ENCODE results near the gene C15orf61. TPM values are rescaled to one million over a fixed set of nuclear protein-coding genes. Genes with fewer than 3 reads are reported as not detected.

The C15orf61 gene
- total RNA-seq, 1 experiment from 2014 or later: 5.6 TPM

- Histone ChIP-seq H3K36me3 (ENCODE audit: control insufficient read depth, insufficient read depth, low read length) (no peaks in the 10 kb centered on the region), H3K27ac (ENCODE audit: low read length) (no peak overlapping the region), H3K9me3 (ENCODE audit: control insufficient read depth, insufficient read depth, low read depth, low read length) (no peaks in the 10 kb centered on the region), H3K27me3 (ENCODE audit: control insufficient read depth, insufficient read depth, low read length) (no peaks in the 10 kb centered on the region), H3K4me1 (ENCODE audit: control insufficient read depth, insufficient read depth, low read length) (no peaks in the 10 kb centered on the region), H3K4me3 (ENCODE audit: low read depth in 2 of 2, low read length in 2 of 2) (no peak overlapping the region)
- POLR2A ChIA-PET: interaction anchor here (0.5 kb wide), 1 partner anchor 507 kb away, joined by 5 read pairs; no protein-coding TSS in a partner anchor
- DNase-seq (ENCODE audit: low read depth, low spot score) (no peak), ATAC-seq (no peak)
- CTCF ChIA-PET: no interaction called here
- no TSS peak for BruUV-seq (replicated peaks)
- in situ Hi-C loops (cut with HindIII; ENCODE audit: low pct_unique_long_range_greater_than_20kb, low sequenced_read_pairs): no loop called here
- TF ChIP-seq, protein P1, sequence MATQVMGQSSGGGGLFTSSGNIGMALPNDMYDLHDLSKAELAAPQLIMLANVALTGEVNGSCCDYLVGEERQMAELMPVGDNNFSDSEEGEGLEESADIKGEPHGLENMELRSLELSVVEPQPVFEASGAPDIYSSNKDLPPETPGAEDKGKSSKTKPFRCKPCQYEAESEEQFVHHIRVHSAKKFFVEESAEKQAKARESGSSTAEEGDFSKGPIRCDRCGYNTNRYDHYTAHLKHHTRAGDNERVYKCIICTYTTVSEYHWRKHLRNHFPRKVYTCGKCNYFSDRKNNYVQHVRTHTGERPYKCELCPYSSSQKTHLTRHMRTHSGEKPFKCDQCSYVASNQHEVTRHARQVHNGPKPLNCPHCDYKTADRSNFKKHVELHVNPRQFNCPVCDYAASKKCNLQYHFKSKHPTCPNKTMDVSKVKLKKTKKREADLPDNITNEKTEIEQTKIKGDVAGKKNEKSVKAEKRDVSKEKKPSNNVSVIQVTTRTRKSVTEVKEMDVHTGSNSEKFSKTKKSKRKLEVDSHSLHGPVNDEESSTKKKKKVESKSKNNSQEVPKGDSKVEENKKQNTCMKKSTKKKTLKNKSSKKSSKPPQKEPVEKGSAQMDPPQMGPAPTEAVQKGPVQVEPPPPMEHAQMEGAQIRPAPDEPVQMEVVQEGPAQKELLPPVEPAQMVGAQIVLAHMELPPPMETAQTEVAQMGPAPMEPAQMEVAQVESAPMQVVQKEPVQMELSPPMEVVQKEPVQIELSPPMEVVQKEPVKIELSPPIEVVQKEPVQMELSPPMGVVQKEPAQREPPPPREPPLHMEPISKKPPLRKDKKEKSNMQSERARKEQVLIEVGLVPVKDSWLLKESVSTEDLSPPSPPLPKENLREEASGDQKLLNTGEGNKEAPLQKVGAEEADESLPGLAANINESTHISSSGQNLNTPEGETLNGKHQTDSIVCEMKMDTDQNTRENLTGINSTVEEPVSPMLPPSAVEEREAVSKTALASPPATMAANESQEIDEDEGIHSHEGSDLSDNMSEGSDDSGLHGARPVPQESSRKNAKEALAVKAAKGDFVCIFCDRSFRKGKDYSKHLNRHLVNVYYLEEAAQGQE (IDR thresholded peaks at IDR 0.05; ENCODE audit: insufficient read depth in 1 of 2, low read depth in 2 of 2, low read length in 1 of 2): no peak
- TF ChIP-seq SIN3A (IDR thresholded peaks at IDR 0.05; ENCODE audit: borderline replicate concordance, insufficient read depth, low read depth, low read length) (no peak), POLR2AphosphoS5 (IDR thresholded peaks at IDR 0.05; ENCODE audit: low read depth, low read length) (no peak)
- TF ChIP-seq, protein P2, sequence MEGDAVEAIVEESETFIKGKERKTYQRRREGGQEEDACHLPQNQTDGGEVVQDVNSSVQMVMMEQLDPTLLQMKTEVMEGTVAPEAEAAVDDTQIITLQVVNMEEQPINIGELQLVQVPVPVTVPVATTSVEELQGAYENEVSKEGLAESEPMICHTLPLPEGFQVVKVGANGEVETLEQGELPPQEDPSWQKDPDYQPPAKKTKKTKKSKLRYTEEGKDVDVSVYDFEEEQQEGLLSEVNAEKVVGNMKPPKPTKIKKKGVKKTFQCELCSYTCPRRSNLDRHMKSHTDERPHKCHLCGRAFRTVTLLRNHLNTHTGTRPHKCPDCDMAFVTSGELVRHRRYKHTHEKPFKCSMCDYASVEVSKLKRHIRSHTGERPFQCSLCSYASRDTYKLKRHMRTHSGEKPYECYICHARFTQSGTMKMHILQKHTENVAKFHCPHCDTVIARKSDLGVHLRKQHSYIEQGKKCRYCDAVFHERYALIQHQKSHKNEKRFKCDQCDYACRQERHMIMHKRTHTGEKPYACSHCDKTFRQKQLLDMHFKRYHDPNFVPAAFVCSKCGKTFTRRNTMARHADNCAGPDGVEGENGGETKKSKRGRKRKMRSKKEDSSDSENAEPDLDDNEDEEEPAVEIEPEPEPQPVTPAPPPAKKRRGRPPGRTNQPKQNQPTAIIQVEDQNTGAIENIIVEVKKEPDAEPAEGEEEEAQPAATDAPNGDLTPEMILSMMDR (IDR thresholded peaks at IDR 0.05): no peak
- intact Hi-C loops (cut with micrococcal nuclease; ENCODE audit: unreplicated experiment): no loop called here
These were observed 16.9 kb upstream of the C15orf61 start for GRCh38 chr15:67504056-67504455.

- Histone ChIP-seq H3K27ac (ENCODE audit: low read length) (no peak overlapping the region), H3K27me3 (ENCODE audit: control insufficient read depth, insufficient read depth, low read length) (no peaks in the 10 kb centered on the region), H3K36me3 (ENCODE audit: control insufficient read depth, insufficient read depth, low read length) (no peaks in the 10 kb centered on the region), H3K4me1 (ENCODE audit: control insufficient read depth, insufficient read depth, low read length) (no peaks in the 10 kb centered on the region), H3K4me3 (ENCODE audit: low read depth in 2 of 2, low read length in 2 of 2) (no peak overlapping the region), H3K9me3 (ENCODE audit: control insufficient read depth, insufficient read depth, low read depth, low read length) (no peaks in the 10 kb centered on the region)
- ChIA-PET POLR2A (no interaction called here), CTCF (no interaction called here)
- DNase-seq (ENCODE audit: low read depth, low spot score): no peak
- no TSS peak for BruUV-seq (replicated peaks)
- in situ Hi-C loops (cut with HindIII; ENCODE audit: low pct_unique_long_range_greater_than_20kb, low sequenced_read_pairs): no loop called here
- ATAC-seq: no peak
- intact Hi-C loops (cut with micrococcal nuclease; ENCODE audit: unreplicated experiment): no loop called here
- TF ChIP-seq TCF7L2 (IDR thresholded peaks at IDR 0.05; ENCODE audit: low read depth, low read length) (no peak), POLR2AphosphoS5 (IDR thresholded peaks at IDR 0.05; ENCODE audit: low read depth, low read length) (no peak), SIN3A (IDR thresholded peaks at IDR 0.05; ENCODE audit: borderline replicate concordance, insufficient read depth, low read depth, low read length) (no peak)
- TF ChIP-seq, protein P1 (IDR thresholded peaks at IDR 0.05; ENCODE audit: insufficient read depth in 1 of 2, low read depth in 2 of 2, low read length in 1 of 2): no peak
- TF ChIP-seq, protein P2 (IDR thresholded peaks at IDR 0.05): no peak
These were observed 16.1 kb upstream of the C15orf61 start for GRCh38 chr15:67504796-67505195.

All from Panc1 (cell line).